GM18907 (cell line): Measurements from ENCODE around the gene ZNF428.
"Not testable (repeated sequence)": the region's sequence is repeated elsewhere in the genome, so short reads cannot be mapped to it uniquely, and the experiment has no call there.

Experiments used
- ATAC-seq: cut with Tn5 transposase; IDR thresholded peaks from one replicate; pipeline ENCODE4 v1.9.1; 2021; ENCODE audit warnings: mild to moderate bottlenecking, moderate library complexity; ENCODE audit not compliant: unreplicated experiment

Gene ZNF428

DNA sequence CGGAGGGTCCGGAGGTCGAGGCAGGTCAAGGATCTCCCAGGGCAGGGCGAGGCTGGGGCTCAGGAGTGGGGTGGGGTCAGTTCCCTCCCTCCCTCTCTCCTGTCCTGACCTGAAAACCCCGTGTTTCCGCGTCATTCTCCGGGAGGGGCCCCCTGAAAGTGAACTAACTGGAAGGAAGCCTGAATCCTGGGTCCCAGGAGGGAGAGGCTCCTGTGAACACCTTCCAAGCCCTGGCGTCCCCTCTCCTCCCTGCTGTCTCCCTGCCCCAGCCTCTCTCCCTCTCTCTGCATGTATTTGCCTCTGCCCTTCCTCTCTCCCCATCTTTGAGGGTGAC is 21.0 kb upstream of the ZNF428 start:
- ATAC-seq = no peak

DNA sequence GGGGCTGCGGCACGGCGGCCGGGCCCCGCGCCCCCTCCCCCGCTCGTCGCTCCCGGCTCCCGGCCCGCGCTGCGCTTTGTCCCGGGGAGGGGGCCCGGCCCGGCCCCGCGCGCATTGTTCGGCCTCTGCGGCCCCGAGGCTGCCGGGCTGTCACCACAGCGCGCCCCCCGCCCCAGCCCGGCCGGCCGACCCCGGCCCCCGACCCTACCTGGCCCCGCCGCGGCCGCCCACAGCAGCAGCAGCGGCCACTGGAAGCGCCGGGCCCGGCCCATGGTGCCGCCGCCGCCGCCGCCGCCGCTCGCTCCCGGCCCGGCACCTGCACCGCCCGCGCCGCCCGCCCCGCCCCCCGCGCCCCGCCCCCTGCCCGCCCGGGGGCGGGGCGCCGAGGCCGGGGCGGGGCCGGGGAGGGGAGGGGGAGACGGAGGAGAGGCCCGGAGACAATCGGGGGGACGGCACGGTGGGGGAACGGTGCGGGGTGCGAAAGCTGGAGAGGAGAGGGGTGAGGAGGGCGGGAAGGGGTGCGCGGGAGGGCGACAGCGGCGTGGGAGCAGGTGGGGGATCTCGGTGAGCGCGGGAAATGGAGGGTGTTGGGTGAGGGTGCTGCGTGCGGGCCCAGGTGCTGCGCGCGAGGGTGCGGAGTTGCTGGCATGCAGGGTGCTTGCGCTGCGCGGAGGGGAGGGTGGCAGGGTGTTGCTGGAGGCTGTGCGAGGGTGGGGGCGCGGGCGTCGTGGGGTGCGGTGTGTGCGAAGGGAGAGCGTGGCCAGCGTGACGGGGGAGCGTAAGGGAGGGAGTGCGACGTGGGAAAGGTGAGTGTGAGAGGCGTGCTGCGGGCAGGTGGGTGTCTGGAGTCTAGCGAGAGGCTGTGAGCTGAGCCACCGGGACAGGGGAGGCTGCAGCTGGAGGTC is 20.3 kb upstream of the ZNF428 start, which contains the start of gene CADM4:
Gene CADM4 (minus strand): TSS at position 332 of the 905 bp plus-strand sequence. CDS start 60 bp downstream, at position 272.
- ATAC-seq = no peak

DNA sequence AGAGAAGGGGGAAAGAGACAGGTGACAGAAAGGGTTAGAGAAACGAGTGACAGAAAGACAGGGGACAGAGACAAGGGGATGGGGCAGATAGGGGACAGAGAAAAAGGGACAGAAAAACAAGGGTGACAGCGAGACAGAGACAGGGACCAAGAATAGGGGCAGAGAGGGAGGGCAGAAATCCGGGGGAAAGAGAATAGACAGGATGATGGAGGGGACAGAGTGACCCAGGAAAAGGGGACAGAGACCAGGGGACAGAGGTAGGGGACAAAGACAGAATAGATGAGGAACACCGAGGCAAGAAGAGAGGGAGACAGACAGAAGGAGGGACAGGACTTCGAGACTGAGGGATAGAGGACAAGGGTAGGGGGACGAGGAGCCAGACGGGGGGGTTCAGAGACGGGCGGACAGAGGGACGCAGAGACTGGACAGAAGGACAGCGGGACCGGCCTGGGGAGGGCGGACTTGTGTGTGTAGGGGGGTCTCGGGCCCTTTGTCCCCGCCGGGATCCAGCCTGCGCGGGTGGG is 19.6 kb upstream of the ZNF428 start:
- ATAC-seq = no peak

DNA sequence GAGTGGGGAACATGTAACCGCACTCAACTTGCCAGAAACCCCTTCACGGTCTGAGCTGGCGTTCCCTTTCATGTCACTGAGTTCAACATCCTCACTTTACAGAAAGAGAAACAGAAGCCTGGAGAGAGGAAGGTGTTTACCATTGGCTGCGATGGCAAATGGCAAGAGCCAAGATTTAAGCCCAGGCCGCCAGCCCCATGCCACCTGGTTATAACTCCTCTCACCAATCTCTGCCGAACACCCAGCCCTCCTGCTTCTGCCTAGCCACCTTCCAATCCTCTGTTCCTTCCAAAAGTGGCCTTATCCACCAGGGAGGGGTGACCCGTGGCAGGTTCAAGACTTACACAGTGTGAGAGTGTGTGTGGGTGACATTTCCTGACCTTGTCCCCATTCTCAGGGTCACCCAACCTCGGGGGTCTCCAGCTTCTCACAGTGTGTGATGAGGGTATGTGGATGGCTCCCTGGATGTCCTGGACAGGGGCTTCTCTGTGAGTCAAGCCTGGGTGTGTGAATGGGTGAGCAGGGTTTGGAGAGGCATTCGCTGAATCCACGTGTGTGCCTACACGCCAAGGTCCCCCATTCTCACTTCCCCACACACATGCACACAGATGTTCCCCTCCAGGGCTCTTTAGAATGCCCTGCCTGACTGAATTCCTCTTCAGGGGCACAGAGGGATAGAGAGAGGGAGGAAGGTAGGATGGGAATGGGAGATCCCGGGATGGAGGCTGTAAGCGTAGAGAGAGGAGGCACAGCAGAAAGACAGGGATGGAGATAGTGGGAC is 19.0 kb upstream of the ZNF428 start:
- no peak for ATAC-seq

DNA sequence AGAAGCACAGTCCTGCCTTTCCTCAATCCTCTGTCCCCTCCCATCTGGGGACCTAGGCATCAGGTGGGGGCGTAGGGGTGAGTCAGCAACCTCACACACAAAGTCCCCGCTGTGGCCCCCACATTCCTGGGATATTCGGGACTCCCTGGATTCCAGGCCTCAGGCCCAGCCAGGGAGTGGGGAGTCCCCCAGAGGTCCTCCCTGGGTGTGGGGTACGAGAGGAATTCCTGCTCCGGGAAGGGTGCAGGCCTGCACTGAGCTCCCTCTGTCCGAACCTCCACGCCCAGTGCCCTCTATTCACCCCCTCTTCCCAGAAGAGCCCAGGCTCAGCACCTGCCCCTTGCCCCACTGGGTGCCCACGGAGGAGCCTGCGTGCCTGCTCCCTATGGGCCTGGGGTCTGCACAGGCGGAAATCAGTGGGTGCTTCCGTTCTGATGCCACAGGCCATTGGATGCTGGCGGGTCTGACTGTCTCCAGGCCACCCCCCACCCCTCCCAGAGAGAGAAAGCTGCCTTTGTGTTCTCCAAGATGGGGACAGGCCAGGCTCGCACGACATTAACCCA is 16.8 kb upstream of the ZNF428 start:
- no peak for ATAC-seq

DNA sequence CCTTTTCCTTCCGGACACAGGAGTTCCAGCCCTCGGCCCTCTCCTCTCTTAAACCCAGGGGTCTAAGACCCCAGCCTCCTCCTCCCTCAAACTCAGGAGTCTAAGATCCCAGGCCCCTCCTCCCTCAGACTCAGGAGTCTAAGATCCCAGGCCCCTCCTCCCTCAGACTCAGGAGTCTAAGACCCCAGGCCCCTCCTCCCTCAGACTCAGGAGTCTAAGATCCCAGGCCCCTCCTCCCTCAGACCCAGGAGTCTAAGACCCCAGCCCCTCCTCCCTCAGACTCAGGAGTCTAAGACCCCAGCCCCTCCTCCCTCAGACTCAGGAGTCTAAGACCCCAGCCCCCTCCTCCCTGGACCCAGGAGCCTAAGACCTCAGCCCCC is 16.1 kb upstream of the ZNF428 start:
- ATAC-seq = not testable (repeated sequence)

DNA sequence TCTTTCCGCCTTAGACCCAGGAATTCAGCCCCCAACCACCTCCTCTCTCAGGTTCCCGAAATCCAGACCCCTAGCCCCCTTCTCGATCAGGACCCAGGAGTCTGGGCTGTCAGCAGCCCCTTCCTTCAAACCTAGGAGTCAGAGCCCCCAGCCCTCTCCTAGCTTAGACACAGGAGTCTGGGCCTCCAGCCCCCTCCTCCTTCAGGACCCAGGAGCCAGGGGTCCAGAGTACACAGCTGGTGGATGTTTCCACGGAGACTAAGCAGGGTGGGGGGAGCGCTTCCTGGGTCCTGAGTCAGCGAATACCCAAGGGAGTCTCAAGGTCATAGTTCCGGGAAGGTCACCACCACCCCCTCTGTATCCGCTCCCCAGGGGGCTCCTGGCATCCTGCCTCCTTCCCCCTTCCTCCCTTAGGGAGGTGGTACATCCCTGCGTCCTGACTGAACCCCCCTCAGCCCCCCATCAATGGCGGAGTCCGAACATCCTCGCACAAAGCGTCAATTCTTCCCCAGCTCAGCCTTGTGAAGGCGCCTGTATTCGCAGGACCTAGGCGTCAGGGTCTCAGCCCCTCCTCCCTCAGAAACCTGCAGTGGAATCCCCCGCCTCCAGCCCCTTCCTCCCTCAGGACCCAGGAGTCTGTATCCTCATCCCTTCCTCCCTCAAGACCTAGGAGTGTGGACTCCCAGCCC is 15.6 kb upstream of the ZNF428 start:
- ATAC-seq = no peak

DNA sequence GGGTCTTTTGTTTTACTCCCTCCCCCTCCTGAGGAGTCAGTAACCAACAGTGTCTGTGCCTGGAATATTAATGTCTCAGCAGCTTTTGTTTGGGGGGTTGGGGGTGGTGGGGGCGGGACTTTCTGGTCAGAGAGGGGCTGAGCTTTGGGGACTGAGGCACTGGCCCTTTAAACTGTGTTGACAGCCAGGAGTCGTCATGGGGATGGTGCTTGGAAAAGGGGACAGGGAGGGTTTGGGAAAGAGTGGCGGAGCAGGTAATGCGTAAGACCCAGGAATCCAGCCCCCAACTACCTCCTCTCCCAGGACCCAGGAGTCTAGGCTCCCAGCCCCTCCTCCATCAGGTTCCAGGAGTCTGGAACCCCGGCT is 15.1 kb upstream of the ZNF428 start:
- ATAC-seq = no peak

DNA sequence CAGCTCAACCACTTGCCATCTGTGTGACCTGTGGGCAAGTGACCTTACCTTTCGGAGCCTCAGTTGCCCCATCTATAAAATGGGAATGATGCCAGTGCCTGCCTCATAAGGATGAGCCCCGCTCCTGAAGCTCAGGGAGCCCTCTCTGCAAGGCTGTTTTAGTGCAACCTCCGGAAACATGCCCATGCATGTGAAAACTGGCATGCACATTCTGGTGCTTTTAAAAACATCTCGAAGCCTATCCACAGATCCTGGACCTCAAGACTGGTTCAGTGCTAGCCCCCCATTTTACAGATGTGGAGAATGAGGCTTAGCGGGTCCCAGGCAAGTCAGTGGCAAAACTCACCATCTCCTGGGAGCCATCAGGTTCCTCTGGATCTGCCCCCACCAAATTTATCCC is 14.6 kb upstream of the ZNF428 start:
- no peak for ATAC-seq

DNA sequence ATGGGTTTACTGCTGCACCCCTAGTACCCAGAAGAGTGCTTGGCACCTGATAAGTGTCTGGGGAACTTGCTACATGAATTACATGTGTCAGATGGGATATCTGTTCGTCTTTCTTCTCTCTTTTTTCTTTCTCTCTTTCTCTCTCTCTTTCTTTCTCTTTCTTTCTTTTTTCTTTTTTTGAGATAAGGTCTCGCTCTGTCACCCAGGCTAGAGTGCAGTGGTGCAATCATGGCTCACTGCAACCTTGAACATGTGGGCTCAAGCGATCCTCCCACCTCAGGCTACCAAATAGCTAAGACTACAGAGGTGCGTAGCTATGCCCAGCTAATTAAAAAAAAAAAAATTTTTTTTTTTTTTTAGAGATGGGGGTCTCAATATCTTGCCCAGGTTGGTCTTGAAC is 14.1 kb upstream of the ZNF428 start:
- no peak for ATAC-seq

DNA sequence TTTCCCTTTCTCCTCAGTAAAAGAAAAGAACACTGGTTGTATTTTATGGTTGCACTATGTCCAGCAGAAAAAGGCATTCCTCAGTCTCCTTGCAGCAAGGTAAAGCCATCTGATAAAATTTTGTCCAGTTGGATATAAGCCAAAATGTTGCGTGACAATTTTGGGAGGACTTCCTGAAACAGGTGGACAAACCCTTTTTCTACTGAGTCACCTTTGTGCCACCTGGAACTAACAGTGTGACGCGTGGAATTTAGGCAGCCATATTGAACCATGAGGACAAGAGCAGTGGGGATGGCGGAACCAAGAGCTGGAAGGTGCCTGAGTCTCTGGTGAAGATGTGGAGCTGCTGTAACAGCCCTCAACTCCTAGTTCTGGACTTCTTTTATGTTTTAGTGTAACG is 12.1 kb upstream of the ZNF428 start:
- ATAC-seq = no peak

DNA sequence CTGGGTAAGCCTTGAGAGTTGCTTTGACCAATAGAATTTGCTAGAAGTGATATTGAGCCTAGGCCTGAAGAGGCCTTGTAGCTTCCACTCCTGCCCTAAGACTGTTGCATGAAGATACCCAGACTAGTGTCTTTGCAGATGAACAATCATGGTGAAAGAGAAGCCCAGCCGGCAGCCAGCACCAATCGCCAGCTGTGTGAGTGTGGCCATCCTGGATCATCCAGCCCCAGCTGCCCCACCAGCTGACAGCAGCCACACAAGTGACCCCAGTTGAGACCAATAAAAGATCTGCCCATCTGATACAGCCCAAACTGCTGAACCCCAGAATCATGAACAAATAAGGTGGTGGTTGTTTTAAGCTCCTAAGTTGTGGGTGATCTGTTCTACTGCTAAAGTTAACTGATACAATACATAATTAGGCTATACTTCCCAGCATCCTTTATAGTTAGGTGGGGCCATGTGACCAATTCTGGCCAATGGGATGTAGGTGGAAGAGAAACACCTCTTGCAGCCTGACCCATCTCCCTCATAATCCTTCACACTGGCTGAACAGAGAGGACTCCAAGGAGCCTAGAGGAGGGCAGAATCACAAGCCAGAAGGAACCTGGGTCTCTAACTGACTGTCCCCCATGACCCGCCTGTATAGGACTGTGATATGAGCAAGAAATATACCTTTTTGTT is 9.4 kb upstream of the ZNF428 start:
- no peak for ATAC-seq

DNA sequence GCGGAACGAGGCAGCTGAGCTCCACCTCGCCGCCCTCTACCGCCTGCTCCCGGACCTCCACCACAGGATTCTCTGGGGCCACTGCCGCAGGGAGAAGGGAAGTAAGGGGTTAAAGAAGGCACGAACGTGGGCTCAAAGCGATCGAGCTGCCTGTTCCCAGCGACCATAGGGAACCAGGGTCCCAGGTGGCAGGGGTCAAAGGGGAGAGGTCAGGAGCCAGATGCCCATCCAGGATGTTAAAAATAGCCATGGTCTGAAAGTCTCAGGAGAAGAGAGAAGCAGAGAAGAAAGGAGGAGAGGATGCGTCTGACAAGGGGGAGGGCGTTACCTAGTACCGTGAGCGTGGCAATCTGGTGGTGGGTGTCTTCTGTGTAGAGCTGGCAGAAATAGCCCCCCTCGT is 7.4 kb upstream of the ZNF428 start:
- no peak for ATAC-seq

DNA sequence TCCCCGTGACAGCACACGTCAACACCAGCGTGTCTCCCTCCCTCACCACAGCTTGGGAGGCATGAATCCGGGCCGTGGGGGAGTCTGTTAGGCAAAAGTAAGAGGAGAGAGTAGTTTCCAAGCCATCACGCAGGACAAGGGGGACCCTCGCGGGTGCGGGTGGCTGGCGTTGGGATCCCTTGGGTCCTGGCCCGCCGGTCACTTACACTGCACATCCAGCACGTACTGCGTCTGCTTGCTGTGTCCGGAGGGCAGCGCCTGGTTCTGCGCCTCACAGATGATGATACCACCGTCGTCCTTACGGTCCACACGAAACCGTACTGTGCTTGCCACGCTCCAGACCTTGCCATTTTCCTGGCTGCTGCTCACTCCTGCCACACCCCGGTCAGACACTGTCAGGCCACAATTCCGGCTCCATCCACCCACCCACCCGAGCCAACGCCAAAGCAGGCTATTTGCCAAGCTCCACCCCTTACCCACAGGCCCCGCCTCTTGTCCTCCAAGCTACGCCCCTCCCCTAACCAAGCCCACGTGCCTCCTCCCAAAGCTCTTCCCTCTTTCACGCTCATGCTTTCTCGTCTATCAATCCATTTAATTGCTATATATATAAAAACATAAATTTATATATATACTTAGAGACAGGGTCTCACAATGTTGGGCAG is 6.6 kb upstream of the ZNF428 start:
- no peak for ATAC-seq

DNA sequence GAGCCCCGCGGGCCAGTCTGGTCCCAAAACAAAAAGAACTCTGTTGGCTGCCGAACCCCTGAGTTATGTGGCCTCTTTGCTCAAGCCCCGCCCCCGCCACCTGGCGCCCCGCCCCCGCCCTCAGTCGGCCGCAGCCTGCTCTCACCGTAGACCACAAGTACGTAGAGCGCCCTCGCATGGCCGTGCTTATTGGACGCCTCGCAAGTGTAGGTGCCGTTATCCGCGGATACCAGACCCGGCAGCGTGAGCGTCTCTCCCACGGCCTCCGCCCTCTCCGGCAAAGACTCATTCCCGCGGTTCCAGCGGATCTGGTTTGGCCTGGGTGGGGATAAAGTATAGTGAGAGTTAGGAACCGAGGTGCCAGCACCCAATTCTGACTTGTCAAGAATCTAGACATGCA is 5.5 kb upstream of the ZNF428 start:
- ATAC-seq = no peak

DNA sequence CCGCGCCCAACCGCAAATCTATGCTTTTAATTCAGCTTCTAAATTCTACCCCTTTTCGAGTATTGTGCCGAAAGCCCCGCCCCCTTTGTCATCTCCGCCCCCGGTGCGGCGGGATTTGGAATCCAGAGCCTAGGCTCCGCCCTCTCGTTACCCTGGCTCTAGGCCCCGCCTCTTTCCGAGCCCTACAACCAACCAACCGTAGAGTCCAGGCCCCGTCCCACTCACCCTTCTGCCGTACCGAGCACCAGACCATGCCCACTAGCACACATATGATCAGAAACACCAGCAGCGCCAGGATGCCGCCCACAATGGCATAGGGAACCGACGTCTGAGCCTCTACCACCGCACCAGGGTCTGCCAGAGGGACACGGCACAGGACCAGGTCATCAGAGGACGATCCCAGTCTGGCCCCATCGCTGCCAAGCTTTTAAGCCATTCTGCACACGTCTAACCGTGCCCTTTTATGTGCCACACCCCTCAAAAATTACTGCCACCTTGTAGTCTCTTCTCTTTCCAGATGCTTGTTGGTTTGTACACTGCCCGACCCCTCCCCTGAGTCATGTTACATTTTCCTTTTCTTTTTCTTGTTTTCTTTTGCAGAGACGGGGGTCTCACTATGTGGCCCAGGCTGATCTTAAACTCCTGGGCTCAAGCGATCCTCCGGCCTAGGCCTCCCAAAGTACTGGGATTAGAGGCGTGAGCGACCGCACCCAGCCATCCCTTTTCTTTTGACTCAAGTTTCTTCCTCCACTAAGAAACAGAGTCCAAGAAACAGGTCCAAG is 4.7 kb upstream of the ZNF428 start:
- ATAC-seq = no peak

DNA sequence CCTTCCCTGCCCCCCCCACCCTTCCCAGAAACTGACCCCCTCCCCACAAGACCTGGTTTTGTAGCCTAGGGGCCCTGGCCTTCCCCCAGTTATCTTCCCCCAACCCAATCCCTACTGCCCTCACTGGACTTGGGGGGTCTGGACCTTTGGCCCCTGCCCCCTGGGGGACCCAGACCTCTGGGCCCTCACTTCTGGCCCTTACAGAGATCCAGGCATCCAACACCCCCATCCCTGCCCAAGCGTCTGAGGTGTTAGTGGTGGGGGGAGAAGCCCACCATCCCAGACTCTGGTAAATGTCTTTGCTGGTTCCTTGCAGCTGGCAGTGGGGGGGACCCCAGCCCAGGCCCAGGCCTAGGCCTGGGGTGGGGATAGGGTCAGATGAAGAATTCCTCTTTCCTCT is 3.5 kb upstream of the ZNF428 start:
- no peak for ATAC-seq

DNA sequence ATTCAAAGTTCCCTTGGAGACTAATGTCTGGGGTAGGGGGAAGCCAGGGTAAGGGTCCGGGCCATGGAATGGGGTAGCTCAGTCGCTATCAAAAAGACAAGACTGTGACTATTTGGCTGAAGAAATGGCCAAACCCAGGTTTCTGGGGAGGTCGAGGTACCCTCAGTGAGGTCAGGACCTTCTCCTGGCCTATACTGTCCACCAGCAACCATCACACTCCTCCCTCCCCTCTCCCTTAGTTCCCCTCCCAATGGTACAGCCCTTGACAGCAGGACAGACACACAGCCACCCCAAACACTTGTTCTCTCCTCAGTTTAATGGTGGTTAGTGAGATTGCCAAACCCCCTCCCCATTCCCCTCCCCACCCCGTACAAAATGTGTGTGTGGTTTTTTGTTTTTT is 2.6 kb upstream of the ZNF428 start:
- no peak for ATAC-seq
